ENCODE data around the gene SULT6B1.
"Not testable (repeated sequence)": the region's sequence is repeated elsewhere in the genome, so short reads cannot be mapped to it uniquely, and the experiment has no call there.

- TF ChIP-seq CTCF, POLR2A (IDR thresholded peaks at IDR 0.05): not testable (repeated sequence)
Measured at GRCh38 chr2:37225129-37225528, 36.7 kb upstream of the SULT6B1 start.
